GM19025 (cell line): ENCODE results near the gene SH3RF3.

Experiments
- ATAC-seq: cut with Tn5 transposase; IDR thresholded peaks from one replicate; pipeline ENCODE4 v1.9.1; 2021; ENCODE audit warnings: mild to moderate bottlenecking, low read depth, moderate library complexity; ENCODE audit not compliant: unreplicated experiment

Gene SH3RF3

DNA sequence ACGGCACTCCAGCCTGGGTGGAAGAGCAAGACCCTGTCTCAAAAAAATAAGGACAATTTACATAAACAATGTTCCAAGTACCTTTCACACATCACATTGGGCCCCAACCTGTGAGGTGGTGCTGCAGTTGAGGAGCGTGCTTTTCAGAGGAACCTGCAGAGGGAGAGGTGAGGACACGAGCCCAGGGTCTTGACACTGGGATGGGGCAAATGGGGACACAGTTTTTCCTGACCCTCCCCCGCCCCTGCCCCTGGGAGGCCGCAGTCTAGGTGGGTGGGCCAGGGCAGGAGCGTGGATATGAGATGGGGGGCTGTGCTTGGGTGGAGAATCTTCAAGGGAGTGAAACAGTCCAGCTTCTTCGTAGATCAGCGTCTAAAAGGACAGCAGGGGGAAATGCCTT, 371.9 kb downstream of the SH3RF3 start:
- no peak for ATAC-seq

DNA sequence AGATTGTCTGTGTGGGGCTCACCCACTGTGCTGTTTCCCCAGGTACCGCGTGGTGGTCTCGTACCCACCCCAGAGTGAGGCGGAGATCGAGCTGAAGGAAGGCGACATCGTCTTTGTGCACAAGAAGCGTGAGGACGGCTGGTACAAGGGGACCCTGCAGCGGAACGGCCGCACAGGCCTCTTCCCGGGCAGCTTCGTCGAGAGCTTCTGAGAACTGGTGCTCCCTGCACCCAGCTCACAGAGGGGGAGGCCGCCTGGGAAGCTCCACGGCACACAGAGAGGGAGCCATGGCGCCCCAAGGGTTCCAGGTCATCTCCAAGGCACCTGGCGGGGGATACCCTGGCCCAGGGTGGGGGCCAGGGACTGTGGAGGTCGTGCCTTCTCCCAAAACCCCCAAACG, 372.5 kb downstream of the SH3RF3 start:
- ATAC-seq: no peak

DNA sequence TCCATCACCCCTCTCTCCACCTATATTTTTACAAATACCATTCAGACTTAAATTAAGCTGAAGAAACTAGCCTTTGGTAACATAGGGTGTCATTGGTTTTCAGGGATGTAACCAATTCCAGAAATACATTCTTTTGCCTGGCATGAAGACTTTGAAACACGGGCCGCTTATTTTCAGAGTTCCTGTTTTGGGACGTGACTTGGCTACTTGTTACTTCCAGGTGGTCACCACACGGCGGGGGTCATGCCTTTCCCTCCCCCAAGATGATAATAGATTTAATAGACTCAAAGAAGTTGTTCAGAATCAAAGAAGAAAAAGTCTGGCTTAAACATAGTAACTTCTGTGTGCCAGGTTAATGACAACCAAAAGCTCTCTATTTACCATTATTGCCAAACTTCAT, 374.2 kb downstream of the SH3RF3 start:
- no peak for ATAC-seq

DNA sequence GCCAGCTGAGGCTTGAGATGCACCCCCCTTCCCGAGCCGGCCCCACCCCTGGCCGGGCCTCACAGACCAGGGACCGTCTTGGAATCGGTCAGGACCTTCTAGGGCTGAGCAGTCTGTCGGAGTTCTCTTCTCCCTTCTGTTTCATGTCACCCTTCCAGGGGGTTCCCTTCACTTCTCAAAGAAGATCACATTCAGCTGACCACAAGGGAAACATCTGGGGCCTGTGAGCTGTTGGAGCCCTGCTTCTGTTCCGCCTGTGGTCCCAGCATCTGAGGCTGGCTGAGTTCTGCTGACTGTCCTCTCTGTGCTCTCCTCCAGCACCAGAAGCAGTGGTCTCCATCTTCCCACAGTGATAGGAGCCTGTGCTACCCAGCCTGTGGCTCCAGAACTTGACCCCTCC, 378.2 kb downstream of the SH3RF3 start:
- ATAC-seq: no peak

DNA sequence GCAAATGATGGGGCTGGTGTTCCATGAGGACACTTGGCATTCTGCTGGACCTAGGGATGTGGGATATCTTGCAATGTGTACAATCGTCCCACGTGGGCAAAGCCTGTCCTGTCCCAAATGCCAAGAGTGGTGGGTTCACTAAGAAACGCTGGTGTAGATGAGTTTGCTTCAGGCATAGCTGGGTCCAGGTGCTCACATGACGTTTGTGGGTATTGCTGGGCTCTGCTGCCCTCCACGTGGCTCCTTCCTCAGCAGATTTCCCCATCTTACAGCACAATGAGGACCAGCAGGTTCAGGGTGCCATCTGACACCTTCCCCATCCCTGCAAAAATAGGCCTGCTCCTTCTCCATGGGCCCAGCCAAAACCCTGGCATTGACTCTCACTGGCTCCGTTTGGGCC, 378.8 kb downstream of the SH3RF3 start:
- no peak for ATAC-seq

DNA sequence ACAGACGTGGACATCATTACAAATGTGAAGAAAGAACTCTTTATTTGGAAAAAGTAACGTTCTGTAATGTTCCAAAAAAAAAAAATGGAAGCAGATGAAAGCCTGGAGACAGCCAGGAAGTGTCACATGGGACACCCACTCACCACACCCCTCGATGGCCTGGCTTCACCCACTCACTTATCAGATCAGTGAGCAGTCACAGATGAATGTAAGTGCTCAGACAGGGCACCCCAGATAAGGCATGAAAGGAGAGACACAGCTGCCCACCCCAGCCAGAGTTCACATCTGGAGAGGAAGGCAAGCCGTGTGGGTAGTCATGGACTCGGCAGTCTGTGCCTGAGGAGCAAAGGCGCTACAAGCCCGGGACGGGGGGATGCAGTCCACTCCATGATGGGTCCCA, 379.6 kb downstream of the SH3RF3 start:
- no peak for ATAC-seq

DNA sequence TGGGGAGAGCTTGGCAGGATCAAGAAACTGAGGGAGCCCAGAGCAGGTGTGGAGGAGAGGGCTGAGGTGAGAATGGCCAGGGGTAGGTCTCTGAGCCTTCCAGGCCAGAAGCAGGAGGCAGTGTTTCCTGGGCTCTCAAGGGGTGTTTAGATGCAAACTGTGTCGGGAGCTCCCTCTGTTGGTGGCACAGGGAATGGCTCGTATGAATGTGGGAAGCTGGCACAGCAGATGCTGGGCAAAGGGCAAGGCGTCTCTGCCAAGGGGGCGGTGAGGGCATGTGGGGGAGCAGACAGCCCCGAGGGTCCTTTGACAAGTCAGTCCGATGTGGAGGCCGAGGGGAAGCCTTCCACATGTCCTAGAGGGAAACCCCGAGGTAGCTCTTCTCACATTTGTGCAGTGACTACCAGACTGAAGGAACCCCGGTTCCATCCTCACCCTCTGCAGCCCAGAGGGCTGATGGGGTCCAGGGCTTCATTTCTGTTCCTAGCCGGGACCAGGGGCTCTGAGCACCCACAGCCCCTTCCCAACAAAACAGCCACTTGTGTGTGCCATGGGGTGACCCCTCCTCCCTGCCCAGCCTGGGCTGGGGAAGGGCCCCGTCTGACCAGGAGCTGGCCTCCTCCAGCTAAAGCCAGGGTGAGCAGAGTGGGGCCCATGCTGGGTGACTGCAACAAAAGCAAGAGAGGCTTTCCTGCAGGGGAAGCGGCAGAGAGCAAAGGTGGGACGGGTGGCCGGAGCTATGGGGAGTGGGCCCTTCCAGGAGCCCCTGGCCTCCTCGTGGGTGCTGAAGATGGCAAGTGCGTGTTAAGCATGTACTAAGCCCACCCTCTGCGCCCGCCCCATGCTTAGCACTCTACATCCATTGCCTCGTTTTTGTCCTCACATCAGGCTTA, 381.4 kb downstream of the SH3RF3 start:
- ATAC-seq: no peak

DNA sequence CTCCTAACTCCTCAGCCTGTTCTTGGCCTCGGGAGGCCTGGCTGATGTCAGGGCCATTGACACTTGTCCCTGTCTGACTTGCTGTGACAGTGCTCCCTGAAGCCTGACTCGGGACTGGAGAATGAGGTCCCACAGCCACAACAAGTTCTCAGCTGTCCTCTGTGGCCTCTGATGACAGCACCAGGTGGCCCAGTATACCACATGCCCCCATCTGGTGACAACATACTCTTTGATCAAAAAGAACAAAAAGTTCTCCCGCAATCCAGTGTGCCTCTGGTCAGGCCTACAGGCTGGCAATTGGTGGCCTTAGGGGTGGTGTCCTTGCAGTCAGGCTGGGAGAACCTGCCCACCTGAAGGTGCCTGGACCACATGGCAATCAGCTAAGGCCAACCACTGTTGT, 382.2 kb downstream of the SH3RF3 start:
- no peak for ATAC-seq

DNA sequence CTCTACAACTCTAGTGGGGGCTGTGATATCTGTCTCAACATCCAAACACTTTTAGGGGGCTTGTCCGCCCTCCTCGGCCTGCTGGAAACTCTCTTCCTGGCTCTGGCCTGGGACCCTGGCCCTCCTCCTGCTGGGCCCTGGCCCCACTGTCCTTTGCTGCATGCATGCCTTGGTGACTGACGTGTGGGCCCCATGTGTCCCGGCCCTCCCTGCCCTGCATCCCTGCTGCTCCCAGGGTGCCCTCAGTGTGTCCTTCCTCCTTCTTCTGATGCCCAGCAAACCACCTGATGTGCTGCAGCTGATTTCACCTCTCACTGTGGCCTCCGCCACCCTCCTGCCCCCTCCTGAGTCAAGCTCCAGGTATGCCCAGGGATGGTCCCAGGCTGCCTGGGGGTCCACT, 383.1 kb downstream of the SH3RF3 start:
- ATAC-seq: no peak

DNA sequence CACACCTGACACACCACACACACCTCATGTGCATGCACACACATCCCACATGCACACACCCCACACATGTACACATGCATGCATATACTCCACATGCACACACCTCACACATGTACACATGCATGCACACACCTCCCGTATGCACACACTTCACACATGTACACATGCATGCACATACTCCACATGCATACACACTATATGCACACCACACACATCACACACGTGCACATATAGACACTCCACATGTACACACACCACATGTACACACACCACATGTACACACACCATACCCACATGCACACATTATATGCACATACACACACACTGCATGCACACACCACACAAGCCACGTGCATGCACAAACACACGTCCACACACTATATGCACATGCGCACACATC, 384.2 kb downstream of the SH3RF3 start:
- no peak for ATAC-seq

DNA sequence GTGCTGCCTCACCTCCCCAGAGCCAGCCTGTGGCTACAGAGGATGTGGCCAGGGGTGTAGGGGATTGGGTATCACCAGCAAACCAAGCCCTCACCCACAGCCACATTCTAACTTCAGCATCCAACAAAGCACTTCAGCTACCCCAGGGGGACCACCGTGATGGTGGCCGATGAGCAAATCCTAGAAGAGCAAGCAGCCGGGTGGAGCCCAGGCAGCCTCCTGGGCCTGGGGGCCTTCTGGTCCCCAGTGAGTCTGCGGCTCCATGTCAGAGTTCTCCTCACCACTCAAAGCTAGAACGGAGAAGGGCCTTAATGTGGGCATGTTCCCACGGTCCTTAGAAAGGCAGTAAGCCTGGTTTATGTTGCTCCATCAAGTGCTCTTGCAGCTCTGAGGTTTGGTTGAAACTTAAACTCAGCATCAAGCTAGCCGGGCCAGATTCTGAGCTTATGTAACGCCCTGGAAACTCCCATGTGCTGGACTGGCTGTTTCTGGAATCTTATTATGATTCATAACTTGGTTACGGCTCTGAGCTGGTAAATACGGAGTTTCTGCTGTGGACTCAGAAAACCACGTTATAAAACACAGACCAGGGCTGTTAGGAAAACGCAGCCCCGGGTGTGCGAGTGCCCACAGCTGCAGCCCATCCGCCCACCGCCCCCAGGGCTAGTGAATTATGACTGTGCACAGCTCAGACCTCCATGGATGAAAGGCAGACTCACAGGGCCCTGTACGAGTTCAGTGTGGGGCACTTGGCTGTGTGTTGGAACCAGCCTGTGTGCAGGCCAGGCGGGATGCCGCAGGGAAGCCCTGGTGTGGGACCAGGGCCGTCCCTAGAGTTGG, 385.0 kb downstream of the SH3RF3 start:
- peak; percentile 67 for ATAC-seq

DNA sequence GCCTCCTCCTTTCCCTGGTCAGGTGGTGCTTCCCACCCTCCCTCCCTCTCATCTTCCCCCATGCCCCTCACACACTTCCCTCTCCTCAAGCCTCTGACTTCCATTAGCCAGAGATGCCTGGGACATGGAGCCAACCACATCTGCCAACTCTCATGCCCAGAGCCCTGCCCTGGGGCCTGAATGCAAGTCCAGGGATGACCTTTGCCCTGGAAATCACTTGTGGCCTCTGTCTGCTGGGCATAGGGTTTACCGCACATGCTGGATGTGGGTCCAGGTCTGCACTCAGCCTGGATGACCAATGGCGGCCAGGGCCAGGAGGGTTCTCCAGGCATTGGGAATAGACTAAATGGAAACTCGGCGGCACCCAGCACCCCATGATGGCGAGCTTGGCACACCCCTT, 385.9 kb downstream of the SH3RF3 start:
- ATAC-seq: no peak

DNA sequence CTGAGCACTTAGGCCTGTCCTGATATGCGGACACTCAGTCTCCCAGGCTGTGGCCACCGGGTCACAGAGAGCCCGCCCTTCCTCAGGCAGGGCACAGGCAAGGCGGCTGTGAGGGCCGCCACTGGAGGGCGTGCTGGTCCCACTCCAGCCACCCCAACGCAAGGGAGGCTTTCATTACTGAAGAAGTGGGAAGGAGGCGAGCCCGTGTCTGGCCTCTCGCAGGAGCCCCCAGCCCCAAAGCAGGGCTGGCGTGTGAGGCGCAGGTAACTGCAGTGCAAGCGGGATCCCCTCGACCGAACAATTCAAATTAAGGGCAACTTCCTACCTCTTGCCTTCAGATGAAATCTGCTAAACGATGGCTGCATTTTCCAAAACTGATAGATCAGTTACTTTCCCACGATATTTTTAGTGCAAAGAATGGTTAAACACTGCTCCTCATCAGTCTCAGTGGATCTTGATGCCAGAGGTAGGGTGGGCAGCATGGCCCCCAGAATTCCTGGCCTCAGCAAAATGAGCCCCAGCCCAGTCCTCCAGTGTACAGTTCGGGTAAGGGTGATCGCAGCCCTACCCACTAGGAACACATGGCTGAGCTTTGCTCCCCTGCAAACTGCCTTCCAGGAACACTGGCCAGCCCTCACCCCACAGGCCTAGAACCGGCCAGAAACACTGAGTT, 387.6 kb downstream of the SH3RF3 start:
- no peak for ATAC-seq

DNA sequence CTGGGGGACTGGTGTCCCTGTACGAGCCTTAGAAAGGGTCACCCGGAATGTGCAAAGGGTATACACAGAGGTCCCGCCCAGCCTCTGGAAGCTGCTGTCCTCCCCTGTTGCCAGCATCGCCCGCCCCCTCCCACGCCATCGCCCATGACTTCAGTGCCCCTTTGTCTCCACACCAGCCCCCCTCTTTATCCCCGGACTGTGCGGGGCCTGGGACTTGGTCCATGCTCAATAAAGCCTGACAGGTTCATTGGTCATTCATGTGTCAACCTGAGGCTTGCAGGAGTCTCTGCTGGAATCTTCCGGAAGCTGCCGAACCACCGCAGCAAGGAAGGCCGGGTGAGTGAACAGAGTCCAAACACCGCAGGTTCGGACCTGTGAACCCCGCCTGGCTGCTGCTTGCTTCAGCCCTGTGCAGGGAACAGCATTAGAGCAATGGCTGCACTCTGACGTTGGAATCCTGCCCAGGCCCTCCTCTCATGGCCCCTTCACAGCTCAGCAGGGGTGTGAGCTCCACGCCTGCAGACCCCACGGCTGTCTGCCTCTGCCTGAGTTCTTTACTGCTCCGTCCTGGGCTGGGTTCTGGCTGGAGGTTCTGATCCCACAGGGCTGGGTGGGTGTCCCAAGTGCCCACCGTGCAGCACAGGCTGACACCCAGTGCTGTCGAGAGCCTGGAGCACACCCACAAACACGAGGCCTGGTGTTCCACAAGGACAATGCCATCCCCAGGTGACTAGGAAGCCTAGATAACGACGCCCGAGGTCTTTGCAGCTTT, 388.3 kb downstream of the SH3RF3 start:
- ATAC-seq: no peak

DNA sequence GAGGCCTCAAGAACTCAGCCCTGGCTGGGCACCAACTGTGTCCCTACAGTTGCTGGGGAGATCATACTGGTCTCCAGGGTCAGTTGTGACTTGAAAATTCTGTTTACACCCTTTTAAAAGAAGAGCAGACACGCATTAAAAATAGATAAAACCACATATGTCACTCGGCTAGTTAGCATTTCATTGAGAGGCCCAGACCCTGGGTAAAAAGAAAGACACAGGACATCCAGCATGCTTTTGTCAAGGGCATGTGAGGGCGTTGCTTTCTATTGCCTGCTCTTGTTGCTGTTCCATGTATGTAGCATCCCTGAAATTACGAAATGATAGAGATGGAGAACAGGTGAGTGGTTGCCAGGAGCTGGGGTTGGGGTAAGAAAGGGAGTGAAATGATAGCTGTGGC, 390.5 kb downstream of the SH3RF3 start:
- ATAC-seq: no peak

DNA sequence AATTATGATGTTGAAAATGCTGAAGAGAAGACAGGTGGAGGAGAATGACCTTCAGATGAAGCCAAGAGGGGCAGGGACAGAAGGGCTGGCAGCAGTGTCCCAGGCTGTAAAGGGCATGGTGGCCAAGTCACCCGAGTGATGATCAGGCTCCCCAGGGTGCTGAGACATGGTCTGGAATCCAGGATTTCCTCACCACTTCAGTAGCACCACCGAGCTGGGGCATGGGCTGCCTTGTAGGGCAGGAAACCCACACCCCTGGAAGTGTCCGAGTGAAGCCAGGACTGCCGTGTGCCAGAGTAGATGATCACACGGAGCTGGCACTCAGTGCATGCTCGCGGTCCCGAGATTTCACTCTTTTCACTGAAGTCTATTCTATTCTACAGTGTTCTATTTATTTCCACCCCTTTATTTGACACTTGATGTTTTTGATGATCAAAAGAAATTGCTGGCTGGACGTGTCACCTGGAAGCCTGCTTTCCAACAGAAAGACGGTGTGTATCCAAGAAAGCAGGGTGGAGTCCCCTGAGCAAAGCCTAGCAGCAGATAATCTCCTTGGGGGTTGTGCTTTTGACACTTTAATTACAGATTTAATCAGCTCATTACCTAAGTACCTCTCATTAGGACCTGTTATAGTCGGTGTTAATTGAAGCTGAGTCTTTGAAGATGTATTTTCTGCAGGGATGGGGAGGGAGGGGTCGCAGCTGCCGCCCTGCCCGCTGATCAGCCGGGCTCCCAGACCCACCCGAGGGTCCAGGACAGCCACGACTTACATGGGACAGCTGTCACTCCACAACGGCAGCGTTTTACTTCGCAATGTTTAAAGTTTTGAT, 392.4 kb downstream of the SH3RF3 start:
- ATAC-seq: no peak

DNA sequence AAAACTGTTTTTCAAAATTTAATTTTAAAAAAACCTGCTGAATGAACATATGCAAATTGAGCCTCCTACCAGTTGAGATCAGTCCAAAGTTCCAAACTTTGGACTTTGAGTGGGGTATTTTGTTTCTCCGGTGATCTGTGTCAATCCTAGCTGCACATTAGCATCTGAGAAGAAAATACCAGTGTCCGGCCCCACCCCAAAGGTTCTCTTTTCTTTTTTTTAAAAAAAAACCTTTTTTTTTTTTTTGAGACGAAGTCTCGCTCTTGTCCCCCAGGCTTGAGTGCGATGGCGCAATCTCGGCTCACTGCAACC, 393.0 kb downstream of the SH3RF3 start:
- ATAC-seq: no peak

DNA sequence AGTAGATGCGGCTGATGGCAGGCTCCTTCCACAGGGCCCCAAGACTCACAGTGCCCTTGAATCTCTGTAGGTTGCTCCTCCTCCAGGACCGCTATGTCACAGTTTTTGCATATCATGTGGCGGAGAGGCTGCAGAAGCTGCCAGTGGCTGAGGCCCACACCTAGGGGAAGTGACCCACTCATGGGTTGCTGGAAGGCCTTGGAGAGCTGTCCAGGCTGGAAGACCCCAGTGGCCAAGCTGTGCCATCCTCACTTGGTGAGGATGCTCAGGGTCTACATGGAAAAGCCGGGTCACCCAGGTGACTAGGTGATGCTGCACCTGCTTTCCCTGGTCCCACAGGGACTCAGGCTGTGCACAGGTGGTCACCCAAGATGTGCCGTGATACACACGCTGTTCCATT, 394.1 kb downstream of the SH3RF3 start:
- ATAC-seq: no peak

DNA sequence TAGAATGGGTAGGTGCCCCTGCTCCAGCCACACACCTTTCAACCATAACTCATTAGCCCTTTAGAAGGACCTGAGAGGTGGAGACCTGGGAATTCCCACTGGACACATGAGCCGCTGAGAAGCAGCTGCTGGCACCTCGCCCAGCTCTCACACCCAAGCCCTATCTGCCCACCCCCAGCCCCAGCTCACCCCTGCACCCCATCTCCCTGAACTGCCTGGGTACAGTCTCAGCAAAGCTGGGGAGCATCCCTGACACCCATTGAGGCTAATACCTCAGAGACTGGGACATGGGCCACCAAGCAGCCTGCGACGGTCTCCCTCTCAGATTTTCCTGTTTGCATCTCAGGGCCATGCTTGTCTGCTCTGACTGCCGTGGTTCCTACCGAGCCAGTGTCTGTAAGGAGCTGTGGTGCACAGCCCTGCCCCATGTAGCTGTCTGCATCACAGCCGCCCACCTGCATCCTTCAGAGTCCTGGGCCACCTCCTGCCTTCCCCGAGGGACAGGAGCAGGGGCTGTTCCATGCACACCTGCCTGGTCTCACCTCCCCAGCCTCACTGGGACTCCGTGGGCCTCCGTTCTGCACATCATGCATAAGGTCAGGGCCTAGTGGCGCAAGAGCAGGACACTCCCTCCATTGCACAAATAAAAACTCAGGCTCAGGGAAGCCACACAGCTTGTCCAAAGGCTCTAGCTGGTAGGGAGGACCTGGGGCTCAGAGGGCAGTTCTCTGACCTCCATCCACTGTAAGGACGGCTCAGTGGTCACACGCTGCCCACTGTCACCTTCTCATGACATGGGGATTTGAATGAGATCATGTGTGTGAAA, 394.7 kb downstream of the SH3RF3 start:
- ATAC-seq: no peak
